GM12865 (cell line): ENCODE measurements around the gene CD81.
A peak's percentile ranks its signal among the peaks of the same experiment; 100 is the strongest.

Experiments
- DNase-seq: peaks from one replicate; pipeline ENCODE4 v3.0.0; 2010; ENCODE audit warnings: low read depth
- H3K4me3 ChIP-seq: 2 replicates; pipeline ENCODE4 v1.5.1; 2011; ENCODE audit warnings: mild to moderate bottlenecking, low read depth, low read length, control low read depth
- CTCF ChIP-seq: IDR thresholded peaks from 2 replicates; pipeline ENCODE4 v1.5.1; 2011; ENCODE audit warnings: low read length, control low read depth, low read depth, inconsistent platforms; ENCODE audit not compliant: insufficient read depth; ENCODE audit errors: missing control alignments

The CD81 gene

GRCh38 chr11:2377511-2378443, 667 bp downstream of the CD81 start:
- peak overlapping the region; percentile 95 for H3K4me3 ChIP-seq
- DNase-seq: peak; percentile 56
- TF ChIP-seq CTCF: no peak

- no peak for TF ChIP-seq CTCF
- DNase-seq: no peak
- H3K4me3 ChIP-seq: peak overlapping the region; percentile 95
Observed at GRCh38 chr11:2378527-2379210, 1.6 kb downstream of the CD81 start.

- no peak for DNase-seq
- no peak for TF ChIP-seq CTCF
- peak overlapping the region; percentile 95 for H3K4me3 ChIP-seq
Observed at GRCh38 chr11:2379466-2380174, 2.5 kb downstream of the CD81 start.

- peak overlapping the region; percentile 95 for H3K4me3 ChIP-seq
- TF ChIP-seq CTCF: no peak
- DNase-seq: no peak
Observed at GRCh38 chr11:2380396-2380795, 3.3 kb downstream of the CD81 start.

- peak; percentile 86 for DNase-seq
- no peak for TF ChIP-seq CTCF
- peak overlapping the region; percentile 95 for H3K4me3 ChIP-seq
Observed at GRCh38 chr11:2380807-2381350, 3.8 kb downstream of the CD81 start.

GRCh38 chr11:2381494-2382128, 4.5 kb downstream of the CD81 start:
- no peak for DNase-seq
- H3K4me3 ChIP-seq: peak overlapping the region; percentile 3; the same call in 1 of the 2 replicates
- TF ChIP-seq CTCF: no peak
